ENCODE measurements around the gene KIF22. TPM values are rescaled to one million over a fixed set of nuclear protein-coding genes. Genes with fewer than 3 reads are reported as not detected.
A peak's percentile ranks its signal among the peaks of the same experiment; 100 is the strongest.

The KIF22 gene
- total and polyA plus RNA-seq, 9 of the 15 experiments (the other 6 are each of a cell fraction or from before 2014, with no cell fraction given) = 8.7 to 232 (median 131) TPM

DNA sequence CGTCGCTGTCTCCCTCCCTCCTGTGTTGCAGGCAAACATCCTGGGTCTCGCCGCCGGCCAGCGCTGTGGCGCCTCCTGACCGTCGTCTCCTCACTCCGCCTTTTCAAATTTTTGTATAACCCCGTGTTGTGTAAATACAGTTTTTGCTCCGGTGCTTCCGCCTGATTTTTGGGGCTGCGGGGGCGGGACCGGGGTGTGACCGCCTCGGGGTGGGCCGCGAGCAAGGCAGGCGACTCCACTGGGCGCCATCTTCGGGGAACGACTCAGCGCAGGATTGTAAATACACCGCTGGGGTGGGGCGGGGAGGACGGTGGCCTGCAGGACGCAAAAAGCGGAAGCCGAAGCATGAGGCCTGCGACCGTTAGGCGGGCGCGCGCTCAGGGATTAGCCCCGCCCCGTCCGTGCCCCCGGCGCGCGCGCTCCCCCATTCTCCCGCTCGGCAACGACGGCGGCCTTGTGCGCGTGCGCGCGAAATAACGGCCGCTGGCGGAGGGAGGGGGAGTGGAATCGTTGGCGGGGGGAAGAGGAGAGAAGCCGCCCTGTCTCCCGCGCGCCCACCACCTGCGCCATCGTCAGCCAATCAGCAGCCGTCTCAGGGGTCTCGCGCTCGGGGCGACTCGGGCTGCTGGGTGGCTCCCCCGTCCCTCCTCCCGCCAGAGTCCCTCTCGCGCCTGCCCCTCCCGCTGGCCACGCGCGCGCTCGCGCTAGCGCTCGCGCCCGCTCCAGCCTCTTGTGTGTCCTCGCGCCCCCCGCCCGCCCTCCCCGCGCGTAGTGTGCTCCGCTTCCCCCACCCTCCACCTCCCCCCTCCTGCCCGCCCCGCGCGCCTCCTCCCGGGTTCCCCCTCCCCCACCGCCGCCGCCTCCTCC is 14.9 kb downstream of the KIF22 start (continued):
- TF ChIP-seq, protein P1, sequence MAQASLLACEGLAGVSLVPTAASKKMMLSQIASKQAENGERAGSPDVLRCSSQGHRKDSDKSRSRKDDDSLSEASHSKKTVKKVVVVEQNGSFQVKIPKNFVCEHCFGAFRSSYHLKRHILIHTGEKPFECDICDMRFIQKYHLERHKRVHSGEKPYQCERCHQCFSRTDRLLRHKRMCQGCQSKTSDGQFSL (CRISPR knock-in tag; IDR thresholded peaks at IDR 0.05) = peak; percentile 97
- TF ChIP-seq, protein P1 (tag; IDR thresholded peaks at IDR 0.05) = peak in 1 of 2 experiments; percentile 91; a peak in 2 of 4 replicates
- peak; percentile 86 for TF ChIP-seq L3MBTL2 (IDR thresholded peaks at IDR 0.05)
- 0 out of 2 replicates have a peak, but pooled peaks have one; percentile 23 for TF ChIP-seq GATAD2A (IDR thresholded peaks at IDR 0.05)
- TF ChIP-seq ZNF23 (CRISPR knock-in tag; IDR thresholded peaks at IDR 0.05) = no peak
- no peak for TF ChIP-seq RBM34 (IDR thresholded peaks at IDR 0.05; ENCODE audit: borderline replicate concordance, insufficient read depth, low read length)
- no peak for TF ChIP-seq MAFK (IDR thresholded peaks at IDR 0.05; ENCODE audit: low read length)
- TF ChIP-seq ZNF586 (CRISPR knock-in tag; conservative IDR thresholded peaks at IDR 0.05) = no peak
- TF ChIP-seq NCOA1 (IDR thresholded peaks at IDR 0.05; ENCODE audit: low read depth) = no peak; the same call in 1 of the 2 replicates
- TF ChIP-seq CBX3 (IDR thresholded peaks at IDR 0.05; ENCODE audit: borderline replicate concordance in 1 of 2, low read length in 2 of 2) = peak in 1 of 2 experiments; percentile 77; a peak in 1 of 3 replicates
- TF ChIP-seq SRSF7 (optimal IDR thresholded peaks at IDR 0.05; ENCODE audit: low read depth, low read length) = no peak
- TF ChIP-seq HCFC1 (IDR thresholded peaks at IDR 0.05; ENCODE audit: low read depth, low read length) = peak; percentile 74; the same call in 1 of the 2 replicates
- no peak for TF ChIP-seq ZKSCAN3 (CRISPR knock-in tag; IDR thresholded peaks at IDR 0.05)
- no peak for TF ChIP-seq ZNF282 (CRISPR knock-in tag; IDR thresholded peaks at IDR 0.05)
- peak; percentile 75 for TF ChIP-seq KDM5B (IDR thresholded peaks at IDR 0.05; ENCODE audit: insufficient replicate concordance, low read depth, low read length)
- TF ChIP-seq PRMT5 (CRISPR knock-in tag; IDR thresholded peaks at IDR 0.05) = no peak
- TF ChIP-seq, protein P2, sequence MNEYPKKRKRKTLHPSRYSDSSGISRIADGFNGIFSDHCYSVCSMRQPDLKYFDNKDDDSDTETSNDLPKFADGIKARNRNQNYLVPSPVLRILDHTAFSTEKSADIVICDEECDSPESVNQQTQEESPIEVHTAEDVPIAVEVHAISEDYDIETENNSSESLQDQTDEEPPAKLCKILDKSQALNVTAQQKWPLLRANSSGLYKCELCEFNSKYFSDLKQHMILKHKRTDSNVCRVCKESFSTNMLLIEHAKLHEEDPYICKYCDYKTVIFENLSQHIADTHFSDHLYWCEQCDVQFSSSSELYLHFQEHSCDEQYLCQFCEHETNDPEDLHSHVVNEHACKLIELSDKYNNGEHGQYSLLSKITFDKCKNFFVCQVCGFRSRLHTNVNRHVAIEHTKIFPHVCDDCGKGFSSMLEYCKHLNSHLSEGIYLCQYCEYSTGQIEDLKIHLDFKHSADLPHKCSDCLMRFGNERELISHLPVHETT (CRISPR knock-in tag; conservative IDR thresholded peaks at IDR 0.05 in 1 of 2, IDR thresholded peaks at IDR 0.05 in 1 of 2) = peak in 1 of 2 experiments; percentile 97; a peak in 2 of 4 replicates
- no peak for TF ChIP-seq ZFP30 (CRISPR knock-in tag; IDR thresholded peaks at IDR 0.05; ENCODE audit: borderline replicate concordance)
- no peak for TF ChIP-seq HOXB6 (CRISPR knock-in tag; IDR thresholded peaks at IDR 0.05; ENCODE audit: borderline replicate concordance)
- no peak for TF ChIP-seq PREB (CRISPR knock-in tag; IDR thresholded peaks at IDR 0.05)
- TF ChIP-seq FOXA1 (IDR thresholded peaks at IDR 0.05; ENCODE audit: borderline replicate concordance) = no peak
- peak; percentile 86 for TF ChIP-seq KLF16 (IDR thresholded peaks at IDR 0.05)

Data from K562 (cell line).